ENCODE results near the gene MSL3B.
"Not testable (repeated sequence)": the region's sequence is repeated elsewhere in the genome, so short reads cannot be mapped to it uniquely, and the experiment has no call there.

The MSL3B gene

DNA sequence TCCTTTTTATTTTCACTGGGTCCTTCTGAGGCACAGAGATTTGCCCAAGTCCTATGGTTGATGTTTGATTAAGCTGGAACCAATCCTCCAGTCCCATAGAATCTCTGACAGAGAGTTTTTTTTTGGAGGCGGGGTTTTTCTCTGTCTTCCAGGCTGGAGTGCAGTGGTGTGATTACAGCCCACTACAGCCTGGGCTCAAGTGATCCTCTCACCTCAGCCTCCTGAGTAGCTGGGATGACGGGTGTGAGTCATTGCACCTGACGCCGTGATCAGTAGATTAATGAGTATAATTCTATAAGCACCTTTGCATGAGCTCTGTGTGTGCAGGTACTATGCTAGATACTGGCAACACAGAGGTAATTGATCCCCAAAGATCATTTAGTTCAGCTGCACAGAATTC is 33.7 kb upstream of the MSL3B start:
- no peak overlapping the region for H3K9ac ChIP-seq (ENCODE audit: low read length)
- no peak overlapping the region for H3K4me2 ChIP-seq (ENCODE audit: low read depth, low read length)
- no peak for DNase-seq
- no peak overlapping the region for H3K27ac ChIP-seq (ENCODE audit: low read length)
- H3K4me3 ChIP-seq (ENCODE audit: low read length): no peak overlapping the region
- H2AFZ ChIP-seq (ENCODE audit: low read length): no peak overlapping the region
- H4K20me1 ChIP-seq (ENCODE audit: insufficient read depth, low read length): no peaks in the 10 kb centered on the region
- H3K9me2 ChIP-seq (replicated peaks; ENCODE audit: insufficient read depth, low read length): no peaks in the 10 kb centered on the region
- no peaks in the 10 kb centered on the region for H3K4me1 ChIP-seq (ENCODE audit: low read length)
- H3K36me3 ChIP-seq (replicated peaks; ENCODE audit: insufficient read depth, low read length): no peaks in the 10 kb centered on the region
- no peaks in the 10 kb centered on the region for H3F3A ChIP-seq (ENCODE audit: insufficient read depth, low read length)
- TF ChIP-seq EZH2phosphoT487 (IDR thresholded peaks at IDR 0.05; ENCODE audit: low read length): no peak
- TF ChIP-seq CTCF (IDR thresholded peaks at IDR 0.05; ENCODE audit: low read length): no peak
- no peak for TF ChIP-seq EZH2 (optimal IDR thresholded peaks at IDR 0.05; ENCODE audit: low read depth, low read length)
- no peaks in the 10 kb centered on the region for H3K79me2 ChIP-seq (ENCODE audit: low read length)
- no peaks in the 10 kb centered on the region for H3K9me3 ChIP-seq (replicated peaks; ENCODE audit: insufficient read depth, low read length)
- H3K27me3 ChIP-seq (replicated peaks; ENCODE audit: insufficient read depth, low read length): no peaks in the 10 kb centered on the region

DNA sequence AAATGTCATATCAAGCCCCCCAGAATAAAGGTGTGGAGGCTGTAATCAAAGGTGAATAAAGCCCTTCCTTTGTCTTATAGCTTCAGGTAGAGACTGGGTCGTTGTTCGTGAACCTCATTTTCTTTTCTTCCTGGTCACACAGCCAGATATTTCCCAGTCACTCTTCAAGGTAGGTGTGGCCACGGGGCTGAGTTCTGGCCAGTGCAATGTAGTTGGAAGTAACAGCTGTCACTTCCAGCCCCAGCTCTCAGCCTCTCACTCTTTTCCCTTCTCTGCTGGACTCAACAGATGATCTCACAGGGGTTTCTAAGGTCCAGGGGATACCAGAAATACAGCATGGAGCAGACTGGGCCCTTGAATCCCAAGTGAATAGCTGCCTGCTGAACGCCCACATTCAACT is 33.2 kb upstream of the MSL3B start:
- no peaks in the 10 kb centered on the region for H3K4me1 ChIP-seq (ENCODE audit: low read length)
- H3K27me3 ChIP-seq (replicated peaks; ENCODE audit: insufficient read depth, low read length): no peaks in the 10 kb centered on the region
- no peak overlapping the region for H3K4me2 ChIP-seq (ENCODE audit: low read depth, low read length)
- no peaks in the 10 kb centered on the region for H4K20me1 ChIP-seq (ENCODE audit: insufficient read depth, low read length)
- no peak overlapping the region for H3K27ac ChIP-seq (ENCODE audit: low read length)
- no peak overlapping the region for H2AFZ ChIP-seq (ENCODE audit: low read length)
- H3F3A ChIP-seq (ENCODE audit: insufficient read depth, low read length): no peaks in the 10 kb centered on the region
- no peaks in the 10 kb centered on the region for H3K79me2 ChIP-seq (ENCODE audit: low read length)
- no peak for DNase-seq
- no peaks in the 10 kb centered on the region for H3K36me3 ChIP-seq (replicated peaks; ENCODE audit: insufficient read depth, low read length)
- H3K4me3 ChIP-seq (ENCODE audit: low read length): no peak overlapping the region
- no peak overlapping the region for H3K9ac ChIP-seq (ENCODE audit: low read length)
- H3K9me2 ChIP-seq (replicated peaks; ENCODE audit: insufficient read depth, low read length): no peaks in the 10 kb centered on the region
- H3K9me3 ChIP-seq (replicated peaks; ENCODE audit: insufficient read depth, low read length): no peaks in the 10 kb centered on the region
- TF ChIP-seq EZH2phosphoT487 (IDR thresholded peaks at IDR 0.05; ENCODE audit: low read length): no peak

DNA sequence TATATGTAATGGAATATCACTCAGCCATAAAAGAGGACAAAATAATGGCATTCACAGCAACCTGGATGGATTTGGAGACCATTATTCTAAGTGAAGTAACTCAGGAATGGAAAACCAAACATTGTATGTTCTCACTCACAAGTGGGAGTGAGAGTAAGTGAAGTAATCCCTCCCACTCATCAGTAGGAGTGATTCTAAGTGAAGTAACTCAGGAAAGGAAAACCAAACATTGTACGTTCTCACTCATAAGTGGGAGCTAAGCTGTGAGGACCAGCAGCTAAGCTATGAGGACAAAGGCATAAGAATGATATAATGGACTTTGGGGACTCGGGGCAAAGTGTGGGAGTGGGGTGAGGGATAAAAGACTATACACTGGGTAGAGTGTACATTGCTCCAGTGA is 28.1 kb upstream of the MSL3B start:
- not testable (repeated sequence) for H3K36me3 ChIP-seq (replicated peaks; ENCODE audit: insufficient read depth, low read length); H3K27me3 ChIP-seq (replicated peaks; ENCODE audit: insufficient read depth, low read length)

DNA sequence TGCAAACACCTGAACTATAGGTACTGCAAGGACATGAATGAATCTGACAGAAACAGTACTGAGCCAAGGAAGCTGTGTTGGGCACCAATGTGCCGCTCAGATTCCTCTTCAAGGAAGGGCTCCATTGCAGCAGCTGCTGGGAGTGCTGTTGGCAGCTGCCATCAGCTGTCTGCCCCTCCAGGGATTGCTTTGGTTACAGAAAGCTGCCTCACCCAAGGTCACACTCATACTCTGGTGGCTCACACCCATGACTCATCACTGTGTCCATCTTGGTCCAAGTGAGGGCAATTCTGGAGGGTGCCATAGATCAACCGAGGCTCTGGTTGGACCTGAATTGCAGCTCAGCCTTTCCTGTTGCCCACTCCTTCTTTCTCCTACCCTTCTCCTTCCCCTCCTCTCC is 24.6 kb upstream of the MSL3B start:
- Histone ChIP-seq H3K36me3 (replicated peaks; ENCODE audit: insufficient read depth, low read length) (no peaks in the 10 kb centered on the region), H2AFZ (ENCODE audit: low read length) (no peak overlapping the region), H3K4me2 (ENCODE audit: low read depth, low read length) (no peak overlapping the region), H3K9ac (ENCODE audit: low read length) (no peak overlapping the region), H3K9me2 (replicated peaks; ENCODE audit: insufficient read depth, low read length) (no peaks in the 10 kb centered on the region), H3F3A (ENCODE audit: insufficient read depth, low read length) (no peaks in the 10 kb centered on the region), H3K9me3 (replicated peaks; ENCODE audit: insufficient read depth, low read length) (no peaks in the 10 kb centered on the region), H3K79me2 (ENCODE audit: low read length) (no peaks in the 10 kb centered on the region), H3K27ac (ENCODE audit: low read length) (no peak overlapping the region), H3K27me3 (replicated peaks; ENCODE audit: insufficient read depth, low read length) (no peaks in the 10 kb centered on the region), H4K20me1 (ENCODE audit: insufficient read depth, low read length) (no peaks in the 10 kb centered on the region), H3K4me3 (ENCODE audit: low read length) (no peak overlapping the region), H3K4me1 (ENCODE audit: low read length) (no peaks in the 10 kb centered on the region)
- no peak for DNase-seq
- no peak for TF ChIP-seq EZH2 (optimal IDR thresholded peaks at IDR 0.05; ENCODE audit: low read depth, low read length)
- TF ChIP-seq EZH2phosphoT487 (IDR thresholded peaks at IDR 0.05; ENCODE audit: low read length): no peak
- no peak for TF ChIP-seq CTCF (IDR thresholded peaks at IDR 0.05; ENCODE audit: low read length)

More for the DNA sequence above, 28.1 kb upstream of the MSL3B start:
- H3F3A ChIP-seq (ENCODE audit: insufficient read depth, low read length); H3K27ac ChIP-seq (ENCODE audit: low read length); H2AFZ ChIP-seq (ENCODE audit: low read length); H3K9me2 ChIP-seq (replicated peaks; ENCODE audit: insufficient read depth, low read length); H3K9ac ChIP-seq (ENCODE audit: low read length); H3K4me3 ChIP-seq (ENCODE audit: low read length); H3K4me2 ChIP-seq (ENCODE audit: low read depth, low read length); H3K9me3 ChIP-seq (replicated peaks; ENCODE audit: insufficient read depth, low read length); H4K20me1 ChIP-seq (ENCODE audit: insufficient read depth, low read length); H3K4me1 ChIP-seq (ENCODE audit: low read length); DNase-seq; H3K79me2 ChIP-seq (ENCODE audit: low read length): not testable (repeated sequence)
